Omental fat pad (tissue), 4 donors: ENCODE data around the gene RPS6KA5. TPM values are rescaled to one million over a fixed set of nuclear protein-coding genes. Genes with fewer than 3 reads are reported as not detected.
A peak's percentile ranks its signal among the peaks of the same experiment; 100 is the strongest.
"Not testable (repeated sequence)": the region's sequence is repeated elsewhere in the genome, so short reads cannot be mapped to it uniquely, and the experiment has no call there.

ENCODE experiments used
- ATAC-seq: fragments of 150-250 bp; one replicate; pipeline ENCODE4 v1.9.1; 2016; ENCODE audit warnings: mild to moderate bottlenecking, moderate library complexity; ENCODE audit not compliant: low FRiP score
- DNase-seq: peaks from one replicate; pipeline ENCODE4 v3.0.0-alpha.2; 2019; ENCODE audit warnings: low spot score
- CTCF ChIP-seq, 3 donors: fragments of 450-650 bp; IDR thresholded peaks; one replicate each; pipeline ENCODE4 v1.5.1; 2016 to 2017; ENCODE audit warnings: antibody characterized with exemption in 3 of 3, mild to moderate bottlenecking in 3 of 3, moderate library complexity in 2 of 3
- total RNA-seq, 4 donors: library from RNA; depleted of rRNA; stranded (reverse); fragments of >200 nt; gene quantifications; one replicate each; pipeline ENCODE4 v1.1.0, GENCODE V29; 2016

Gene RPS6KA5
- total RNA-seq, result 1 to 10 TPM; 1.8 to 4.9 (median 3.2) TPM

- peak; percentile 99 for ATAC-seq
- no peak for TF ChIP-seq CTCF (IDR thresholded peaks at IDR 0.05)
- peak; percentile 96 for DNase-seq
Measured at GRCh38 chr14:91060351-91061055, at the start of gene RPS6KA5. RPS6KA5 (minus strand) TSS chr14:91060641; CDS start chr14:91060434, 207 bp downstream.

- ATAC-seq (no peak), DNase-seq (no peak)
- TF ChIP-seq CTCF (IDR thresholded peaks at IDR 0.05), result no peak
Measured at GRCh38 chr14:91108941-91109611, 48.6 kb upstream of the RPS6KA5 start.

DNA sequence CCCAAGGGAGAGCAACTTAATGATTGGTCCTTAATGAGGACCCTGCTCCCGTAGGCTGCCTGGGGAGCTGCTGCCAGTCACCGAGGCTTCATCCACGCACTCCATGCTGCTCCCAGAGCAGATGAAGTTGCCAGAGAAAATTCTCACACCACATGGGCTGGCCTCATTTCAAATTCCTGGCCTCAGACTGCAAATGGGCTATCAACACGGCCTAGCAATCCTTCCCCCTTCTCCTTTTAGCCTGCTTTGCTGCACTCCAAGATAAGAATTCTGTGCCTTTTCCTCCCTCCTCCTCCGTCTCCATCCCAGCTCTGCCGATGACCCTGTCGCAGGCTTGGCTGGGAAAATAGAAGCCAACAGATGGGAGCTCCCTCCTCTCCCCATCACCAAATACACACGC, 42.7 kb upstream of the RPS6KA5 start:
- TF ChIP-seq CTCF (IDR thresholded peaks at IDR 0.05), result no peak
- ATAC-seq (no peak), DNase-seq (no peak)

- no peak for DNase-seq
- ATAC-seq, result no peak
- no peak for TF ChIP-seq CTCF (IDR thresholded peaks at IDR 0.05)
Measured at GRCh38 chr14:91100102-91100501, 39.7 kb upstream of the RPS6KA5 start.

DNA sequence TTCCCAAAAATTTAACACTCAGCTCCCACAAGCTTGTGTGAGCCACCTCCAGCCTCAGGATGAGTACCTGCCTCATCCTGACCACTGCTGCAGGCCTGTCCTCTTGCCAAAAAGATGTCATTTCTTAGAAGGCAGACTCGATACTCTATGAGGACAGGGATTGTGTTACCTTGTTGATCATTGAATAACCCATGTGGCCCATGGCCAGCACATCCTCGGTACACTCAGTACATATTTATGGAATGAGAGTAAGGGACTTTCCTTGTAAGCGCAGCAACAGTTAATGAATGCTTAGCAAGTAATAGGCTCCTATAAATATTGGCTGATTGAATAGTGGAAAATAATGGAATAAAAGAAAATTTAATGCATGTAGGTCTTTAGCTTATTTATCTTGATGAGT, 38.1 kb upstream of the RPS6KA5 start:
- TF ChIP-seq CTCF (IDR thresholded peaks at IDR 0.05), result no peak

DNA sequence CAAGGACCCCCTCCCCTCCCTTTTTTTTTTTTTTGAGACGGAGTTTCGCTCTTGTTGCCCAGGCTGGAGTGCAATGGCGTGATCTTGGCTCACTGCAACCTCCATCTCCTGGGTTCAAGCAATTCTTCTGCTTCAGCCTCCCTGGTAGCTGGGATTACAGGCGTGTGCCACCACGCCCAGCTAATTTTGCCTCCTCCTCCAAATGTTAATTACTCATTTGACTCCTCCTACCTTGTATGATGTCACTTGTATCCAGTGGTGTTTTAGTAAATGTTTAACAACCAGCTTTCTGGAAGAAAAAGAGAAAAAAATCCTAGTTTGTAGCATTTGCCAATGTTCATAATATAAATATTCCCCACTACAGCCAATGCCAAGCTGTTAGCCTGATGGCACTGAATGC, 37.2 kb upstream of the RPS6KA5 start:
- not testable (repeated sequence) for DNase-seq, ATAC-seq

More for the DNA sequence above, 38.1 kb upstream of the RPS6KA5 start:
- ATAC-seq (no peak), DNase-seq (no peak)

DNA sequence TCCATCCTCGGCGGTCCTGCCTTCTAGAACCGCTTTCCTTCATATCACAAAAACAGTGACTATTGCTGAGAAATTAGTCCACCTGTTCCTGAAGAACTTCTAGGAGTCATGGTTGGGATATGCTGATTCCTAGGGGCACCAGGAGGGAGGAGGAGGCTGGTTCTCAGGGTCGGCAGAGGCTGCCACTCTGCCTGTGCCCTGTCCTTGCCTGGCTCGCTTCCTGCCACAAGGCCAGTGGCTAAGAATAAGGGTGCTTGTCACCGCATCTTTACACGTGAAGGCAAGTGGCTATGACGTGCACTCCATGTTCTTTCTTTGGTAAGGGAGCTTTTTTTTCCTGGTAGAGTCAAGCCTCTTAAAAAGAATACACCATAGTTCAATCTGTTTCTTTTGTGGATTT, 34.7 kb upstream of the RPS6KA5 start:
- no peak for ATAC-seq
- no peak for TF ChIP-seq CTCF (IDR thresholded peaks at IDR 0.05)

More for the DNA sequence above, 34.7 kb upstream of the RPS6KA5 start:
- DNase-seq, result no peak
